Measurements from ENCODE around the gene SLC25A11. TPM values are rescaled to one million over a fixed set of nuclear protein-coding genes. Genes with fewer than 3 reads are reported as not detected.
A peak's percentile ranks its signal among the peaks of the same experiment; 100 is the strongest.

The SLC25A11 gene
- polyA plus RNA-seq, 1 experiment = 44.7 TPM

DNA sequence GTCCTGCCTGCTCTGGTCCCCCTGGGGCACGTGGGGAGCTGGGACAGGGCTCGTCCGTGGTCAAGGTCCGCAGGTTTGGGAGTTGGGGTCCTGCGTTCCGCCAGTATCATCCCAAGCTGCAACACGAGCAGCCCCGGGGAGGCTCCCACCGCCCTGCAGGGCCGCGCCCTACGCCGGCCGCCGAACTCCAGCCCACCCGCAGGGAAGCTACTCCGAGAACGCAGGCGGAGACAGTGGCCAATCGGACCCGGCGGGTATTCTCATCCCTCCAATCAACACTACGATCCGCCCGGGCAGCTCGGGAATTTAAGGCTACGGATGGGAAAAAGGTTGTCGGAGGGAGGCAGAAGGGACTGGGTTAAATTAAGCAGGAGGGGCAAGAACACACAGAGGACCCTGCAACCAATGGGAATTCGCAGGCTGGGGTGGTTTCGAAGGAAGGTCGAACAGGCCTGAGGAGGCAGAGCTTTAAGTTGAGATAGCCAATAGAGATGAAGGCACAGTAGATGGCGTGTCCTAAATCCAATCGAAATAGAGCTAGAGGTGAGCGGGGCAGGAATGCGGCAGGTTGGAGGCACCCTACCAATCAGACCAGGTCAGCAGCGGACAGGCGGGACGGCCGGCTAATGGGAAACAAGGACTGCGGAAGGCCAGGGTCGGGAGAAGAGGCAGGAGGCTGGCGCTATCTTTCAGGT, 27.1 kb upstream of the SLC25A11 start:
- Histone ChIP-seq H3K9me3 (ENCODE audit: control insufficient read depth, insufficient read depth, low read length) (peaks cover 5% of the 10 kb centered on the region; the same call in 1 of the 2 replicates), H3K27ac (ENCODE audit: low read depth, low read length) (peak overlapping the region; percentile 98), H3K4me3 (ENCODE audit: low read depth, low read length) (peak overlapping the region; percentile 84), H3K27me3 (ENCODE audit: control insufficient read depth, insufficient read depth, low read length) (no peaks in the 10 kb centered on the region)
- TF ChIP-seq, protein P1, sequence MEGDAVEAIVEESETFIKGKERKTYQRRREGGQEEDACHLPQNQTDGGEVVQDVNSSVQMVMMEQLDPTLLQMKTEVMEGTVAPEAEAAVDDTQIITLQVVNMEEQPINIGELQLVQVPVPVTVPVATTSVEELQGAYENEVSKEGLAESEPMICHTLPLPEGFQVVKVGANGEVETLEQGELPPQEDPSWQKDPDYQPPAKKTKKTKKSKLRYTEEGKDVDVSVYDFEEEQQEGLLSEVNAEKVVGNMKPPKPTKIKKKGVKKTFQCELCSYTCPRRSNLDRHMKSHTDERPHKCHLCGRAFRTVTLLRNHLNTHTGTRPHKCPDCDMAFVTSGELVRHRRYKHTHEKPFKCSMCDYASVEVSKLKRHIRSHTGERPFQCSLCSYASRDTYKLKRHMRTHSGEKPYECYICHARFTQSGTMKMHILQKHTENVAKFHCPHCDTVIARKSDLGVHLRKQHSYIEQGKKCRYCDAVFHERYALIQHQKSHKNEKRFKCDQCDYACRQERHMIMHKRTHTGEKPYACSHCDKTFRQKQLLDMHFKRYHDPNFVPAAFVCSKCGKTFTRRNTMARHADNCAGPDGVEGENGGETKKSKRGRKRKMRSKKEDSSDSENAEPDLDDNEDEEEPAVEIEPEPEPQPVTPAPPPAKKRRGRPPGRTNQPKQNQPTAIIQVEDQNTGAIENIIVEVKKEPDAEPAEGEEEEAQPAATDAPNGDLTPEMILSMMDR (IDR thresholded peaks at IDR 0.05; ENCODE audit: low read depth, low read length) = no peak
- DNase-seq (ENCODE audit: low read depth, low spot score) = peak; percentile 99
- CTCF ChIA-PET = interaction anchor here (0.9 to 2.6 kb wide), 3 partner anchors 14 to 95 kb away, joined by 3 to 11 read pairs (median 7); no protein-coding TSS in a partner anchor
- POLR2A ChIA-PET = interaction anchor here (0.6 to 5.6 kb wide), 11 partner anchors 10 to 824 kb away, joined by 3 to 128 read pairs (median 6); partner anchors contain the start of genes CAMTA2, ENO3, GP1BA and INCA1

DNA sequence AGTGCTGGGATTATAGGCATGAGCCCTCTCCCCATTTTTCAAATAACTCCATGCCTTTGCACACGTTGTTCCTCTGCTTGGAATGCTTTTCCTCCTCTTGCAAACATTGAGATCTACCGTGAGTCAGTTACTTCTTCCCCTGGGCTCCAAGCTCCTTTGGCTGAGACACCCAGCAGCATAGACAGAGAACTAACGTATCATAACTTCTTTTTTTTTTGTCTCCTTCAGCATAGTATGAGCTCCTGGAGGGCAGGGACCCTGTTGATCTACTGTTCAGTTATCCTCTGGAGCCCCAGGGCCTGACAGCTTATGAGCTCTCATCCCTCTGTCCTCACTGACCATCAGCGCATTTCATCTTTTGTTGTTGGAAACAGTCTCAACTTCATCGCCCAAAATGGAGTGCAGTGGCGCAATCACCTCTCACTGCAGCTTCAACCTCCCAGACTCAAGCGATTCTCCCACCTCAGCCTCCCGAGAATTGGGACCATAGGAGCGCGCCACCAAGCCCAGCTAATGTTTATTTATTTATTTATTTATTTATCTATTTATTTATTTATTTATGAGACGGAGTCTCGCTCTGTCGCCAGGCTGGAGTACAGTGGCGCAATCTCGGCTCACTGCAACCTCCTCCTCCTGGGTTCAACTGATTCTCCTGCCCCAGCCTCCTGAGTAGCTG, 25.6 kb upstream of the SLC25A11 start:
- DNase-seq (ENCODE audit: low read depth, low spot score) = no peak

GRCh38 chr17:4960279-4960922, 20.6 kb upstream of the SLC25A11 start:
- TF ChIP-seq, protein P1 (IDR thresholded peaks at IDR 0.05; ENCODE audit: low read depth, low read length) = no peak
- DNase-seq (ENCODE audit: low read depth, low spot score) = no peak
- Histone ChIP-seq H3K4me3 (ENCODE audit: low read depth, low read length) (no peak overlapping the region), H3K27ac (ENCODE audit: low read depth, low read length) (no peak overlapping the region), H3K9me3 (ENCODE audit: control insufficient read depth, insufficient read depth, low read length) (no peaks in the 10 kb centered on the region; the same call in 1 of the 2 replicates), H3K27me3 (ENCODE audit: control insufficient read depth, insufficient read depth, low read length) (no peaks in the 10 kb centered on the region)
- ChIA-PET CTCF (no interaction called here), POLR2A (interaction anchor here (0.6 to 1.0 kb wide), 2 partner anchors 8 to 37 kb away, joined by 4 to 10 read pairs; no protein-coding TSS in a partner anchor)

More for the DNA sequence above, 25.6 kb upstream of the SLC25A11 start:
- Histone ChIP-seq H3K27me3 (ENCODE audit: control insufficient read depth, insufficient read depth, low read length) (no peaks in the 10 kb centered on the region), H3K4me3 (ENCODE audit: low read depth, low read length) (no peak overlapping the region), H3K27ac (ENCODE audit: low read depth, low read length) (no peak overlapping the region), H3K9me3 (ENCODE audit: control insufficient read depth, insufficient read depth, low read length) (peaks cover 5% of the 10 kb centered on the region; the same call in 1 of the 2 replicates)
- ChIA-PET CTCF (interaction anchor here (2.6 kb wide), 1 partner anchor 56 kb away, joined by 11 read pairs; no protein-coding TSS in a partner anchor), POLR2A (interaction anchor here (0.9 to 5.6 kb wide), 4 partner anchors 8 to 56 kb away, joined by 4 to 128 read pairs (median 40); partner anchors contain the start of genes ENO3, PFN1, RNF167 and SLC25A11)
- TF ChIP-seq, protein P1 (IDR thresholded peaks at IDR 0.05; ENCODE audit: low read depth, low read length) = no peak

DNA sequence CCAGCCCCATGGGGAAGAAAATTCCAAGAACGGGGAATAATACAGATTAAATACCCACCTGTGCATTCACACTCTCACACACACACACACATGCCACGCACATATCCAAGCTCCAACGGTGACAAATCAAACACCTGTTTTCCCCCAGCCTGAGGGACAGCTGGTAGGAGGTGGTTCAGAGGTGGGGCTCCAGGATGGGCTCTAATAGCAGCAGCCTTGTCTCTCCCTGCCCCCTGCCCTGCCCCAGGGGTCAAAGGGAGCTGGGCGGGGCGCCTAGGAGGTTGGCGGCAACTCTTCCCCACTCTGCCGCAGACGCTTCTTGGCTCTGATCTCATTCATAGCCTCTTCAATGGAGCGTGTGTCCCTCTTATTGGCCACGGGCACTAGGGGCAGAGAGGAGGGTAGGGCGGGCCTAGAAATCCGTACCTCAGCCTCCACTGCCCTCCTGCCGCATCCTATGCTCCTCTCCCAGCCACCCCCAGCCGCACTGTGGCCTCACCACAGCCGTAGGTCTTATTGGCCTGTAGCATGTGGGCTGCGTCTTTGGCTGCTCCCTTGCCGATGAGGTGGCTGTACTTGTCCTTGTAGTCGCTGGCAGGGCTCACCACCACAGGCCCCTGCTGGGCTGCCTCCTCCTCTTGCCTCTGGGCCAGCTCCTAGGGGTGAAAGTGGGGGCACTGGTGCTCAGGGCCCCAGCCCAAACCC, 19.6 kb upstream of the SLC25A11 start:
- H3K27ac ChIP-seq (ENCODE audit: low read depth, low read length) = no peak overlapping the region
- CTCF ChIA-PET = no interaction called here
- TF ChIP-seq, protein P1 (IDR thresholded peaks at IDR 0.05; ENCODE audit: low read depth, low read length) = no peak
- no peak for DNase-seq (ENCODE audit: low read depth, low spot score)
- no peak overlapping the region for H3K4me3 ChIP-seq (ENCODE audit: low read depth, low read length)
- POLR2A ChIA-PET = no interaction called here
- H3K9me3 ChIP-seq (ENCODE audit: control insufficient read depth, insufficient read depth, low read length) = no peaks in the 10 kb centered on the region
- H3K27me3 ChIP-seq (ENCODE audit: control insufficient read depth, insufficient read depth, low read length) = no peaks in the 10 kb centered on the region
